ENCODE measurements around the gene DNAJC2.

DNAJC2 gene

GRCh38 chr7:103344453-103345149, at the start of gene DNAJC2:
DNAJC2 (minus strand) TSS chr7:103344767; CDS start chr7:103344622, 145 bp downstream.
- in situ Hi-C loops (cut with HindIII; ENCODE audit: low pct_unique_long_range_greater_than_20kb, low sequenced_read_pairs): no loop called here
- TF ChIP-seq JUND (IDR thresholded peaks at IDR 0.05; ENCODE audit: low read depth): no peak
- peak; percentile 77 to 92 for DNase-seq (ENCODE audit: low read depth in 1 of 2, low spot score in 1 of 2)

- DNase-seq (ENCODE audit: low read depth in 1 of 2, low spot score in 1 of 2): peak in 1 of 2 experiments; percentile 55
- no peak for TF ChIP-seq JUND (IDR thresholded peaks at IDR 0.05; ENCODE audit: low read depth)
- in situ Hi-C loops (cut with HindIII; ENCODE audit: low pct_unique_long_range_greater_than_20kb, low sequenced_read_pairs): no loop called here
Measured at GRCh38 chr7:103391976-103392375, 47.4 kb upstream of the DNAJC2 start.

GRCh38 chr7:103391150-103391549, 46.6 kb upstream of the DNAJC2 start:
- no peak for DNase-seq (ENCODE audit: low read depth in 1 of 2, low spot score in 1 of 2)
- TF ChIP-seq JUND (IDR thresholded peaks at IDR 0.05; ENCODE audit: low read depth): no peak
- in situ Hi-C loops (cut with HindIII; ENCODE audit: low pct_unique_long_range_greater_than_20kb, low sequenced_read_pairs): no loop called here

- no peak for TF ChIP-seq JUND (IDR thresholded peaks at IDR 0.05; ENCODE audit: low read depth)
- in situ Hi-C loops (cut with HindIII; ENCODE audit: low pct_unique_long_range_greater_than_20kb, low sequenced_read_pairs): no loop called here
- DNase-seq (ENCODE audit: low read depth in 1 of 2, low spot score in 1 of 2): no peak
Measured at GRCh38 chr7:103389263-103389662, 44.7 kb upstream of the DNAJC2 start.

GRCh38 chr7:103388469-103389140, 44.0 kb upstream of the DNAJC2 start:
- in situ Hi-C loops (cut with HindIII; ENCODE audit: low pct_unique_long_range_greater_than_20kb, low sequenced_read_pairs): no loop called here
- TF ChIP-seq JUND (IDR thresholded peaks at IDR 0.05; ENCODE audit: low read depth): no peak
- DNase-seq (ENCODE audit: low read depth in 1 of 2, low spot score in 1 of 2): no peak

GRCh38 chr7:103387242-103387641, 42.7 kb upstream of the DNAJC2 start:
- in situ Hi-C loops (cut with HindIII; ENCODE audit: low pct_unique_long_range_greater_than_20kb, low sequenced_read_pairs): no loop called here
- DNase-seq (ENCODE audit: low read depth in 1 of 2, low spot score in 1 of 2): no peak
- no peak for TF ChIP-seq JUND (IDR thresholded peaks at IDR 0.05; ENCODE audit: low read depth)

GRCh38 chr7:103382032-103382402, 37.5 kb upstream of the DNAJC2 start:
- TF ChIP-seq JUND (IDR thresholded peaks at IDR 0.05; ENCODE audit: low read depth): no peak
- DNase-seq (ENCODE audit: low read depth in 1 of 2, low spot score in 1 of 2): no peak
- in situ Hi-C loops (cut with HindIII; ENCODE audit: low pct_unique_long_range_greater_than_20kb, low sequenced_read_pairs): no loop called here

- in situ Hi-C loops (cut with HindIII; ENCODE audit: low pct_unique_long_range_greater_than_20kb, low sequenced_read_pairs): no loop called here
- DNase-seq (ENCODE audit: low read depth in 1 of 2, low spot score in 1 of 2): no peak
- no peak for TF ChIP-seq JUND (IDR thresholded peaks at IDR 0.05; ENCODE audit: low read depth)
Measured at GRCh38 chr7:103381280-103382031, 36.9 kb upstream of the DNAJC2 start.

- in situ Hi-C loops (cut with HindIII; ENCODE audit: low pct_unique_long_range_greater_than_20kb, low sequenced_read_pairs): no loop called here
- TF ChIP-seq JUND (IDR thresholded peaks at IDR 0.05; ENCODE audit: low read depth): no peak
- DNase-seq (ENCODE audit: low read depth in 1 of 2, low spot score in 1 of 2): no peak
Measured at GRCh38 chr7:103380395-103381191, 36.0 kb upstream of the DNAJC2 start.

GRCh38 chr7:103379270-103379975, 34.9 kb upstream of the DNAJC2 start:
- DNase-seq (ENCODE audit: low read depth in 1 of 2, low spot score in 1 of 2): no peak
- in situ Hi-C loops (cut with HindIII; ENCODE audit: low pct_unique_long_range_greater_than_20kb, low sequenced_read_pairs): no loop called here
- no peak for TF ChIP-seq JUND (IDR thresholded peaks at IDR 0.05; ENCODE audit: low read depth)

GRCh38 chr7:103373866-103374643, 29.5 kb upstream of the DNAJC2 start:
- TF ChIP-seq JUND (IDR thresholded peaks at IDR 0.05; ENCODE audit: low read depth): no peak
- in situ Hi-C loops (cut with HindIII; ENCODE audit: low pct_unique_long_range_greater_than_20kb, low sequenced_read_pairs): no loop called here
- DNase-seq (ENCODE audit: low read depth in 1 of 2, low spot score in 1 of 2): no peak
